Spinal cord (tissue), 10 donors: ENCODE measurements around the gene MTA1. TPM values are rescaled to one million over a fixed set of nuclear protein-coding genes. Genes with fewer than 3 reads are reported as not detected.

Source experiments
- DNase-seq, 6 donors: peaks; one replicate each; pipeline versions ENCODE4 v3.0.0 to v3.0.0-alpha.2; 2013 to 2015; ENCODE audit warnings: low spot score in 6 of 6, low read depth in 4 of 6
- H3K27ac ChIP-seq: one replicate; pipeline ENCODE4 v1.5.1; 2013; ENCODE audit warnings: low read depth, low read length, control low read depth
- H3K27me3 ChIP-seq: one replicate; pipeline ENCODE4 v1.6.1; 2013; ENCODE audit warnings: low read length; ENCODE audit not compliant: control insufficient read depth, insufficient read depth
- H3K36me3 ChIP-seq: one replicate; pipeline ENCODE4 v1.6.1; 2013; ENCODE audit warnings: low read length; ENCODE audit not compliant: control insufficient read depth, insufficient read depth
- H3K4me1 ChIP-seq: one replicate; pipeline ENCODE4 v1.6.1; 2013; ENCODE audit warnings: low read length; ENCODE audit not compliant: control insufficient read depth, insufficient read depth
- H3K4me3 ChIP-seq: one replicate; pipeline ENCODE4 v1.5.1; 2013; ENCODE audit warnings: low read depth, low read length, control low read depth
- H3K9me3 ChIP-seq: one replicate; pipeline ENCODE4 v1.6.1; 2013; ENCODE audit warnings: low read length; ENCODE audit not compliant: control insufficient read depth, insufficient read depth
- WGBS: methylation state at CpG from one replicate; pipeline ENCODE4 v1.1.5; 2013; ENCODE audit warnings: missing lambda C conversion rate; ENCODE audit not compliant: insufficient coverage; 5-methylcytosine and 5-hydroxymethylcytosine counted together
- polyA plus RNA-seq, 2 donors: library from polyadenylated mRNA; unstranded; fragments of 120-200 nt; gene quantifications; one replicate each; pipeline ENCODE4 v1.2.1, GENCODE V29; 2013; ENCODE audit not compliant: insufficient read length in 2 of 2
- total RNA-seq, 2 donors: library from RNA; depleted of rRNA in 1 of 2; stranded (reverse); fragments of 120-200 nt in 1 of 2; fragments of >200 nt in 1 of 2; gene quantifications; one replicate each; pipeline versions ENCODE4 v1.2.3 to v1.2.4, GENCODE V29; 2013 to 2014
- donor health status: healthy.

Gene MTA1
- total and polyA plus RNA-seq, 4 donors = 40.9 to 202 (median 126) TPM

- no peaks in the 10 kb centered on the region for H3K9me3 ChIP-seq
- DNase-seq = no peak
- H3K27ac ChIP-seq = no peak overlapping the region
- no peaks in the 10 kb centered on the region for H3K27me3 ChIP-seq
- H3K4me3 ChIP-seq = no peak overlapping the region
- no peaks in the 10 kb centered on the region for H3K4me1 ChIP-seq
- H3K36me3 ChIP-seq = no peaks in the 10 kb centered on the region
- 78% methylated on average over 5 of the region's 5 CpGs for WGBS
Measured at GRCh38 chr14:105517096-105517495, 97.5 kb downstream of the MTA1 start.

GRCh38 chr14:105519946-105520698 is 100.5 kb downstream of the MTA1 start:
- Histone ChIP-seq H3K4me3 (no peak overlapping the region), H3K27ac (no peak overlapping the region), H3K9me3 (no peaks in the 10 kb centered on the region), H3K27me3 (no peaks in the 10 kb centered on the region), H3K4me1 (no peaks in the 10 kb centered on the region), H3K36me3 (no peaks in the 10 kb centered on the region)
- no peak for DNase-seq
- WGBS = 79% methylated on average over 5 of the region's 14 CpGs

Other genes with a start within 250 kb of the MTA1 start
- gene NUDT14, start 238.5 kb upstream of the MTA1 start, total RNA-seq = 10 to 100 TPM; 10.3 to 55.0 TPM
- 10 to 100 TPM; 34.5 to 37.5 TPM for gene NUDT14, start 238.5 kb upstream of the MTA1 start, polyA plus RNA-seq
- gene BTBD6, start 171.3 kb upstream of the MTA1 start, total RNA-seq = 10 to 100 TPM; 31.3 to 54.0 TPM
- gene BTBD6, start 171.3 kb upstream of the MTA1 start, polyA plus RNA-seq = 10 to 100 TPM; 56.9 to 59.1 TPM
- 10 to 100 TPM; 49.3 to 54.6 TPM for gene BRF1, start 118.8 kb upstream of the MTA1 start, total RNA-seq
- gene BRF1, start 118.8 kb upstream of the MTA1 start, polyA plus RNA-seq = 10 to 100 TPM; 70.0 to 77.9 TPM
- 10 to 100 TPM; 69.2 to 98.5 TPM for gene PACS2, start 105.1 kb upstream of the MTA1 start, total RNA-seq
- 100 to 1,000 TPM; 147 to 177 TPM for gene PACS2, start 105.1 kb upstream of the MTA1 start, polyA plus RNA-seq
- 1 to 10 TPM in 1 of 2 donors, under 1 TPM in 1; 0.20 to 1.0 TPM for gene TEX22, start 21.3 kb upstream of the MTA1 start, total RNA-seq
- gene TEX22, start 21.3 kb upstream of the MTA1 start, polyA plus RNA-seq = 1 to 10 TPM; 2.8 to 4.8 TPM
- 100 to 1,000 TPM in 1 of 2 donors, 10 to 100 TPM in 1; 59.0 to 117 TPM for gene CRIP2, start 55.0 kb downstream of the MTA1 start, total RNA-seq
- 100 to 1,000 TPM; 301 to 334 TPM for gene CRIP2, start 55.0 kb downstream of the MTA1 start, polyA plus RNA-seq
- 10 to 100 TPM in 1 of 2 donors, 1 to 10 TPM in 1; 4.3 to 34.5 TPM for gene CRIP1, start 67.1 kb downstream of the MTA1 start, total RNA-seq
- 10 to 100 TPM; 13.8 to 21.6 TPM for gene CRIP1, start 67.1 kb downstream of the MTA1 start, polyA plus RNA-seq
- gene TEDC1, start 71.4 kb downstream of the MTA1 start, total RNA-seq = 10 to 100 TPM in 1 of 2 donors, 1 to 10 TPM in 1; 7.7 to 12.5 TPM
- gene TEDC1, start 71.4 kb downstream of the MTA1 start, polyA plus RNA-seq = 10 to 100 TPM; 21.1 to 21.3 TPM
- 10 to 100 TPM; 11.7 to 11.8 TPM for gene TMEM121, start 106.8 kb downstream of the MTA1 start, total RNA-seq
- 10 to 100 TPM; 24.4 to 27.1 TPM for gene TMEM121, start 106.8 kb downstream of the MTA1 start, polyA plus RNA-seq